Left hindlimb (tissue), 1 donor: ENCODE measurements around the gene TRPM4.
"Not testable (repeated sequence)": the region's sequence is repeated elsewhere in the genome, so short reads cannot be mapped to it uniquely, and the experiment has no call there.

Experiments used
- DNase-seq: peaks from one replicate; pipeline ENCODE4 v3.0.0-alpha.2; 2018

Gene TRPM4

GRCh38 chr19:49157445-49158224 is at the start of gene TRPM4:
TRPM4 (plus strand) TSS chr19:49157792; CDS start chr19:49157867, 75 bp downstream.
- peak; percentile 93 for DNase-seq

GRCh38 chr19:49109051-49109450 is 48.5 kb upstream of the TRPM4 start:
- DNase-seq, result no peak

GRCh38 chr19:49109569-49110233 is 47.9 kb upstream of the TRPM4 start:
- DNase-seq, result no peak

GRCh38 chr19:49110567-49110966 is 47.0 kb upstream of the TRPM4 start:
- no peak for DNase-seq

GRCh38 chr19:49111218-49111998 is 46.2 kb upstream of the TRPM4 start:
- no peak for DNase-seq

GRCh38 chr19:49113762-49114629 is 43.6 kb upstream of the TRPM4 start, which contains the start of gene LIN7B:
LIN7B (plus strand) TSS chr19:49114370; CDS start chr19:49114405, 35 bp downstream.
- DNase-seq, result peak; percentile 84

GRCh38 chr19:49114630-49115363 is 42.8 kb upstream of the TRPM4 start:
- DNase-seq, result peak; percentile 86

- DNase-seq, result no peak
Measured at GRCh38 chr19:49116544-49116943, 41.0 kb upstream of the TRPM4 start.

- DNase-seq, result no peak
Measured at GRCh38 chr19:49117677-49118564, 39.7 kb upstream of the TRPM4 start.

GRCh38 chr19:49118565-49119410 is 38.8 kb upstream of the TRPM4 start, which contains the start of gene C19orf73:
C19orf73 (minus strand) TSS chr19:49119143; CDS start chr19:49119022, 121 bp downstream.
- peak; percentile 95 for DNase-seq

- DNase-seq, result peak; percentile 65
Measured at GRCh38 chr19:49119411-49120324, 37.9 kb upstream of the TRPM4 start, which contains the start of gene PPFIA3. PPFIA3 (plus strand) TSS chr19:49119544; CDS start chr19:49127874, 8,330 bp downstream.

- DNase-seq, result no peak
Measured at GRCh38 chr19:49120325-49120683, 37.3 kb upstream of the TRPM4 start.

GRCh38 chr19:49120868-49121267 is 36.7 kb upstream of the TRPM4 start:
- no peak for DNase-seq

- not testable (repeated sequence) for DNase-seq
Measured at GRCh38 chr19:49121841-49122240, 35.8 kb upstream of the TRPM4 start.

GRCh38 chr19:49123285-49123684 is 34.3 kb upstream of the TRPM4 start:
- not testable (repeated sequence) for DNase-seq

- DNase-seq, result no peak
Measured at GRCh38 chr19:49125025-49125731, 32.4 kb upstream of the TRPM4 start.

GRCh38 chr19:49126575-49126974 is 31.0 kb upstream of the TRPM4 start:
- DNase-seq, result no peak

- DNase-seq, result not testable (repeated sequence)
Measured at GRCh38 chr19:49127225-49127624, 30.4 kb upstream of the TRPM4 start.
